Ureter (tissue), 1 donor: ENCODE results near the gene NUCB2. TPM values are rescaled to one million over a fixed set of nuclear protein-coding genes. Genes with fewer than 3 reads are reported as not detected.

ENCODE experiments used
- DNase-seq: peaks from one replicate; pipeline ENCODE4 v3.0.0-alpha.2; 2020; ENCODE audit warnings: low spot score
- total RNA-seq: library from RNA; stranded (reverse); gene quantifications from one replicate; pipeline ENCODE4 v1.2.4, GENCODE V29; 2023
- donor health status: DM: yes; HTN: yes; CAD: no.

Gene NUCB2
- total RNA-seq, 1 donor from 2014 or later, result 60.1 TPM

- DNase-seq, result no peak
Observed at GRCh38 chr11:17333799-17334586, 57.5 kb downstream of the NUCB2 start.

DNA sequence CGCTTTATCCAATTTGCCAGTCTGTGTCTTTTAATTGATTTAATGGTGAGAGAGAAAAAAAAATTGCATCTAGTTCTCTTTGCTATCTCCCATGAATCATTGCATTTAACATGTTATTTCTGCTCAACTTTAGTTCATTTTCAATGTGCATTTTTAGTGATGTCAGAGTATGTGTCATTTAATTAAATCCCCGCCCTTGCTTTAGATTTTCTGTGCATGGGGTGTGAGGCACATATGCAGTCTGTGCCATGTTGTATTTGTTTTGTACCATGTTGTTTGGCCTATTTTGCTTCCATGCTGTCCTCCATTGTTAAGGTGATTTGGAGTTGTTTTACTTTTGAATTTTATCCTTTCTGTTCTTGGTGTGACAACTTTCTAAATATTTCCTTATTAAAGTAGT is 66.7 kb downstream of the NUCB2 start:
- no peak for DNase-seq

DNA sequence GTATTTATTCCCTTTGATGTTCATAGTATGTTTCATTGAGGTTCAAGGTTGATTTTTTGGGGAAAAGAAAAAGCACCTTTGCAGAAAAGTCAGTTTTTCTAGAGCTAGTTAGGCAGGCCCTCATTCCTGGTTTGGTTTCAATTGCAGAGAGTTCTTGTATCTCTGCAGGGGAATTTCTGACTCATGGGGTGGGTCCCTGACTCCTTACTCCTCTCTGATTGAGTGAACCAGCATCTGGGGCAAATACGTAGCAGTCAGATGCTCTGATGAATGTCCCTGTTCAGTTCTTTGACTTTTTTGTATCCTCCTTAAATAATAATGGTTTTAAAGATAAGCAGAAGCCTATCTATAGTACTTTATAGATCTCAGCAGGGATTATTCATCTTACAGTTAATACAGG is 67.4 kb downstream of the NUCB2 start:
- DNase-seq, result no peak

GRCh38 chr11:17347676-17348075 is 71.1 kb downstream of the NUCB2 start:
- DNase-seq, result no peak

DNA sequence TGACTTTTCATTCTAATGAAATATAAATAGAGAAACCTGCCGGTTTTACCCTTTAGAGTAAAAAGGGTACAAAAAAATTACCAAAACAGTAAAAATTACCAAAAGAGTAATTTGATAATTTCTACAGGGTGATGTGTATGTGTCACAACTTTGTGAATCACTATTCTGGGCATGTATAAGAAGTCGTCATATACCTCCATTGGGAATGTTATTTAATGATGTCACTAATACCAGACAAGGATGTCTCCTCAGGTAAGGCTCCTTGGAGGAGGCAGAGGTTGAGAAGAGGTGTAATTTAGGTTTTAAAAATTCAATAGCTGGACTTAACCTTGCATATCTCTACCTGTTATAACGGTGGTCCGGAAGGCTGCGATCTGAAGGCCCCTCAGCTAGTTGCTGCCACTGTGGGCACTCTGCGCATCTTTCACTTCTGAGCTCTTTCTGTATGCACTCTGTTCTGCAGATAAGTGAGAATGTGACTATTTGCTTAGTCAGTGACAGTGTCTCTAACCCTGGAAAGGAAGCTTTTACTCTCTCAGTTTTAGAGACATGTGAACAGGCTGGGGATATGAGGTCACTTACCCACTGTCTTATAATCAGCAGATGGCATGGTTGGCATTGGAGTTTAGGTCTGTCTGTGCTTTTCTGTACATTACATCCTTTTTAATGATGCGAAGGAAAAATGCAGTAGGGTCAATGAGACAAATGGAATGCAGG is 74.1 kb downstream of the NUCB2 start:
- DNase-seq, result no peak

DNA sequence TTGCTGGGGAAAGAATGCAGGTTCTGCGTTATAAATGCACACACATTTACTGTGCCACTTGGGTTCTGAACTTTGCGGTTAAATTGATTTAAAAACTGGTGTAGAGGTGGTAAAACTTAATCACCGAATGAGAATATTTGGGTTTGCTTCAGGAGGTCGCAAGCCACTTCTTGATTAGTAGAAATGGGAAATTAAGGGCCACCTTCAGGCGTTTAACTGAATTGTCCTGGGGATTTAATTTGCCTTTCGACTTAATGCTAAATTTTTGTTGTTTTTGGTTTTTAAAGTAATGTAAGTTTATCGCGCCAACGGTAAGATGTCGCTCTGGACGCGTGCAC is 74.6 kb downstream of the NUCB2 start:
- no peak for DNase-seq

DNA sequence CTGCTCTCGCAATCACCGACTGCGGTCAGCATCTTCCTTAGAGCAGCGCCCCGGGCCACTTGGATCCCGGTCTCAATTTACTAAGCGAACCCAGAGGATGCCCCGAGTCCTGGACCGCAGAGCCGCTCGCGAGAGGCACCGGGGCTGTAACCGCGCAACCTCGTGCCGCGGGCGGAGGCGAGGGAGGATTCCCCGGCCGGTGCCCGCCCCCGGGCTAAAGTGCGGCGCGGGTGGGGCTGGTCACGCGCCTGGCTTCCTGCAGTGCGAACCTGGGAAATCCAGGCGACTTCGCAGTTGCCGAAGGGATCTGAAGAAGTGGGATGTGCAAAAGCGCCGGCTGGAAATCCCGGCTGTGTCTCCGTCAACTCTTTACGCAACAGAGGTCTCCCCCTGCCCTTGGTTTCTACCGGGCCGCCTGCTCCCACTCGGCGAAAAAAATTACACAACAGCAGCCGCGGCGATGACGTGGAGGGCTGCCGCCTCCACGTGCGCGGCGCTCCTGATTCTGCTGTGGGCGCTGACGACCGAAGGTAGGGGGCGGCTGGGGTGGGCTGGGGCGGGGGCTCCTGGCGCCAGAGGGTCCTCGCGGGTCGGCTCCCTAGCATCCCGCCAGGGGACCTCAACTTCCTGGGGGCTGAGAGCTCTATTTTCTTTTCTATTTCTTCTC is 75.1 kb downstream of the NUCB2 start, which contains the start of gene NCR3LG1:
NCR3LG1 (plus strand) TSS at position 291 of the 667 bp plus-strand sequence; CDS start at position 461, 170 bp downstream.
- peak; percentile 52 for DNase-seq

DNA sequence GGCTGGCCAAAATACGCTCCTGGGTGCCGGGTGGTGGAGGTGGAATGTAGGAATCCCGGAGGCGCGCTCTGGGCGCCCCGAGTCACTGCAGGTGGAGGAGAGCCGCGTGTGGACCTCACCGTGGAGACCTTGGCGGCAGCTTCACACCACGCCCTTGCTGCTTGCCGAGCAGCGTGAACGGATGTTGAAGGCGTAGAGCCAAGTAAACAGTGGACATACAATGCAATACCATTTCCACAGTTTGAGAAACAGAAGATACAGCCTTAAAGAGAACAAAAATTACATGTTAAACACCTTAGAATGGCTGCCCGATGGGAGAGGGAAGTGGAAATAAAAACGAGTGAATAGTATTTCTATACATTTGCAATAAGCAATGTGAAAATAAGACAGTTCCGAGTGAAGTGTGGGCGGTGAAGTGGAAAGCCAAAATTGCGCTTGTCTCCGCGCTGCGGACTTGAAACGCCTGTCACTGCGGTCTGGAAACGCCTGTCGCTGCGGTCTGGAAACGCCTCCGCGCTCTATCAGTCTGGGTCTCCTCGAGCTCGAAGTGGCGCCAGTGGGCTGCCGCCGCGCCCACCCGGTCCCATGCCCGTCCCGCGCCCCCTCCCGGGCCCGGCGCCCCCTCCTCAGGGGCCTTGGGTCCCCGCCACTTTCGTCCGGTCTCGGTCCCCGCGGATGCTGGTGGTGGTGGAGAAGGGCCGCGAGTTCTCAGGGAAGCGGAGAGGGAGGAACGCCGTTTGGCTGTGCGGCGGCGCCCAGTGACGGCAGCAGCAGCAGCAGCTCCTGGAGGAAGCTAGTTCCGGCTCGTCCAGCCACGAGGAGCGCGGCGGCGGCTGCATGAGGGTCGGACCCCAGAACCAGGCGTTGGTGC is 76.6 kb downstream of the NUCB2 start:
- peak; percentile 64 for DNase-seq

DNA sequence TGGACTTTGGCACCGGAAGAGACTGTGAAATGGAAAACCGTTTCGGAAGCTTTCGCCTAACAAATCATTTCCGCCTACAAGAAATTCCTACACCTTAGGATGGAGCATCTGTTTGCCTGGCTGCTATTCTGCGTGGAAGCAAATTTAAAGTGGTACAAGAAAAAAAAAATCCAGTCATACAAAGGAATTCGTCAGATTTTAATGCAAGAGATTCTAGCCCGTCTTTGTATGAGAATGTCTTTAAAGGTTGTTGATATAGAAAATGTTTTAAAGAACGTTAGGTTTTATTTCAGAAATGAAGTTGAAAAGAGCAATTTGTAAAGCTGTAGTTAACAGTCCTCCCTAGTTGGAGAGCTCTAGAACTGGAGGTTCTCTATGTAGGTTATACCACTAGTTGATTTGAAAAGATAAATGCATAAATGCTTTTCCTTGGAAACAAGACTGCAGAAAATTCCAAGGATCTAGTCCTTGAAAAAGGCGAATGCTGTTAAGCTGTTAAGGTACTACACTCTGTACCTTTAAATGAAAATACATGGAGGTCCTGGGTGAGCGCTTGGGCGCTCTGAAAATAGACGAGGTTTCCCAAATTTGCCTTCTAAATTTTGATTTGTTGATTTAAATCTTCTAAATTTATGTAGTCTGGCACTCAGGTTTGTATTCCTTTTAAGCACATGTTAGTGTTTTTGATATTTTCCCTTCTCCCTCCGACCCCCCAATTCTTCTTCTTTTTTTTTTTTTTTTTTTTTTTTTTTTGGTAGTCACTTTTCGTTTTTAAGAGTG is 77.5 kb downstream of the NUCB2 start:
- no peak for DNase-seq

- DNase-seq, result peak; percentile 76
Observed at GRCh38 chr11:17354601-17354991, 78.1 kb downstream of the NUCB2 start.

DNA sequence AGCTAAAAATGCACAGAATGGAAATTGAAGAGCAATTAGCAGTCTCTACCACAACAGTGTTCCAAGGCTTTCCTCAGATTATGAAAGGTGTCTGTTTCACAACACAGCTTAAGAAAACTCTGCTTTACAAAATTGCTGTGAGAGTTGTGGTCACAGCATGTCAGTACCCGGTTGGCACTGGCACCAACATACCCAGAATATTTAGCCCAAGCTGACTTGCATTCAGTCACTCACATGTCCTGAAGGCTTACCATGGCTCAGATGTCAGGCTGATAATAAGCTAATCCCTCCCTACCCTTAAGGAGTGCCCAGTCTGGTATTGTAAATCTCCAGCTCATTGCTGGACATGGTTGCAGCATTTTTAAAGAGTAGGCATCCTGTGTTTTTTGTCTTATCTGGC is 90.0 kb downstream of the NUCB2 start:
- DNase-seq, result no peak

DNA sequence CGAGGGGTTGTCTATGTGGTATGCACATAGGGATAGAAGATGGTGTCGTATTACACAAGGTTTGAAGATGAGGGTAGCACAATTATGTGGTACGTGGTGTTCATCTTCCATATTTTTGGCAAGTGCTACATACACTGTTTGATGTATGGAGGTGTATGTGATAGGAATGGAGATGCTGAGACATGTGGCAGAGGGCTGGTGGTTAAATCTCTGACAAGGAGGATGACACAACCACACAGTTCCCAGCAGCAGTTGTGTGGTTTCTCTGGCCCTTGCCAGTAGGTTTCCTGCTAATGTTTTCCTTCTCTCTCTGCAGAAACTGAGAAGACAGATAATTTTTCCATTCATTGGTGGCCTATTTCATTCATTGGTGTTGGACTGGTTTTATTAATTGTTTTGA is 92.0 kb downstream of the NUCB2 start:
- no peak for DNase-seq

- no peak for DNase-seq
Observed at GRCh38 chr11:17369094-17369493, 92.6 kb downstream of the NUCB2 start.

GRCh38 chr11:17369684-17370243 is 93.2 kb downstream of the NUCB2 start:
- no peak for DNase-seq

GRCh38 chr11:17371614-17372013 is 95.1 kb downstream of the NUCB2 start:
- no peak for DNase-seq

GRCh38 chr11:17375547-17375946 is 99.0 kb downstream of the NUCB2 start:
- DNase-seq, result no peak

GRCh38 chr11:17376493-17376892 is 100.0 kb downstream of the NUCB2 start:
- DNase-seq, result no peak

DNA sequence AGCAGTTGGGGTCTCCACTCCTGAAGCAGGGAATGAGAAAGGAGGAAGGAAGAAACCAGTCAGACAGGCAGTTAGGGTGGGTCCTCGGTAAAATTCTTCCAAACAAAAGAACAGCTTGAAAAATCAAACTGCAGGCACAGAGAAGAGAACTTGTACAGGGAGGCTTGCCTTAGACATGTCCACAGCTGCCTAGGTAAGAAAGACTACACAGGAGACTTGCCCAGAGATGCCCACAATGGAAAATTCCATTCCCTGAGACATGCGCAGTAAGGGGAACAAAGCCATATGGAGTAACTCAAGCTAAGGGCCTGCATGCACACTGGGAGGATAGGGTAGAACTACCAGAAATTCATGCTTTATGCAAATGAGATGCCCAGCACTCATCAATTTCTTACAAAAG is 102.1 kb downstream of the NUCB2 start:
- DNase-seq, result no peak

DNA sequence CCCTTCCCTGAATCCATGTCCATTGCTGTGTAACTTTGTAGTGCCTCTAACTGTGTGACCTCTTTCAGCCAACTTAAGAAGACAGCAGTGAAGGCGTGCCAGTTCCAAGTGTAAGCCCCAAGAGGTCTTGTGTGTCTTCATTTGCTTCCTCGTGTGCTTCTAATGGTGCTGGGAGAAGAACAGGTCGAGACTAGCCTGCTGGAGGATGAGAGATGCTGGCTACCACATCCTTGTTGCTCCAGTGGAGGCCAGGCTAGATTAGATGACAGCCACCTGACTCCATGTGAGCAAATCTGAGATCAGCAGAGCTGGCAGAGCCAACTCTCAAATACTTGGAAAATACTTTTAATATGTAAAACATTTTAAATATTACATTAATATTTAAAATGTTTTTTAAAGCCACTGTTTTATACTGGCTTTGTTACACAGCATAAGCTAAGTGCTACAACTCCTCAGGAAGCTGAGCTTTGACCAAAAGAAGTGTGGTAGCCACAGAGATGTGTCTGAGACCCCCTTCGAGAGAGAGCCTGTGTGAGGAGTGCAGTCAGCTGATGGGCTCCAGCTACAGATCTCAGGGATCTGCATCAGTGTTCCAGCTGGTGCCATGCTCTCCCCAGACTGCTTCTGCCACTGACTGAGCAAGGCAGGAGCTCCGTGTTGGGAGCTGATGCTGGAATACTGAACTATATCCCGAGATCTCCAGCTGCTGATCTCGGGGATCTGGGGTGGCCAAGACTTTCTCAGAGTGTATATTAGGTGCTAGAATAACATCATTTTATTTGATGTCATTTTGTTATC is 103.0 kb downstream of the NUCB2 start:
- no peak for DNase-seq

GRCh38 chr11:17381156-17381555 is 104.6 kb downstream of the NUCB2 start:
- no peak for DNase-seq
